GM12872 (cell line): ENCODE measurements around the gene PRAME.

ENCODE experiments used
- CTCF ChIP-seq: IDR thresholded peaks from 3 replicates; pipeline ENCODE4 v1.5.1; 2011; ENCODE audit warnings: low read depth, mild to moderate bottlenecking, low read length, moderate library complexity; ENCODE audit not compliant: insufficient read depth

Gene PRAME

GRCh38 chr22:22595001-22595835, 36.2 kb upstream of the PRAME start:
- no peak for TF ChIP-seq CTCF

GRCh38 chr22:22593964-22594656, 35.0 kb upstream of the PRAME start:
- peak; percentile 84 for TF ChIP-seq CTCF

- TF ChIP-seq CTCF = no peak
These were observed 34.2 kb upstream of the PRAME start for GRCh38 chr22:22593250-22593649.

- peak; percentile 28; the same call in 1 of the 3 replicates for TF ChIP-seq CTCF
These were observed 32.6 kb upstream of the PRAME start for GRCh38 chr22:22591348-22592299.

GRCh38 chr22:22590136-22590891, 31.2 kb upstream of the PRAME start:
- no peak for TF ChIP-seq CTCF

GRCh38 chr22:22588485-22589164, 29.6 kb upstream of the PRAME start:
- no peak for TF ChIP-seq CTCF
